ENCODE data around the gene OR5L1.

DNA sequence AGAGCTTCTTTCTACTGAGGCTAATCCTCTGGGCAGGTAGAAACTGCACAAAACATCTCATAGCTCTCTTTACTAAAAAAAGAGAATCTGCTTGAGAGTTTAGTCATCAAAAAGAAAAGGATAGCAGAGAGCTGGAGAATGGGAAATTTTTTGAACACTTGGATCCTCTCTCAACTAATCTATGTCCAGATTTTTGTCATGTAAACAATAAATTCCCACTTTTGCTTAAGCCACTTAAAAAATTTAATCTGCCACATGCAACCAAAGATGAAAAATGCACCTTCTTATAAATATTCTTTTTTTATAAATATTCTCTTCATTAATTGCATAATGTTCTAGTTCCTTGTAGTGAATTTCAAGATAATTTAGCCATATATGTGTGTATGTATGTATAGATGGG lies 37.9 kb downstream of the OR5L1 start:
- no peak for TF ChIP-seq CTCF (conservative IDR thresholded peaks at IDR 0.05)
- TF ChIP-seq ZFX (IDR thresholded peaks at IDR 0.05), result no peak

All from C4-2B (cell line).